Smooth muscle cell of bladder (primary cell): Measurements from ENCODE around the gene TTLL13. TPM values are rescaled to one million over a fixed set of nuclear protein-coding genes. Genes with fewer than 3 reads are reported as not detected.

Source experiments
- total RNA-seq: library from RNA; depleted of rRNA; stranded (reverse); fragments of >200 nt; gene quantifications from 2 replicates; pipeline ENCODE4 v1.2.3, GENCODE V29; 2014

TTLL13 gene, protein sequence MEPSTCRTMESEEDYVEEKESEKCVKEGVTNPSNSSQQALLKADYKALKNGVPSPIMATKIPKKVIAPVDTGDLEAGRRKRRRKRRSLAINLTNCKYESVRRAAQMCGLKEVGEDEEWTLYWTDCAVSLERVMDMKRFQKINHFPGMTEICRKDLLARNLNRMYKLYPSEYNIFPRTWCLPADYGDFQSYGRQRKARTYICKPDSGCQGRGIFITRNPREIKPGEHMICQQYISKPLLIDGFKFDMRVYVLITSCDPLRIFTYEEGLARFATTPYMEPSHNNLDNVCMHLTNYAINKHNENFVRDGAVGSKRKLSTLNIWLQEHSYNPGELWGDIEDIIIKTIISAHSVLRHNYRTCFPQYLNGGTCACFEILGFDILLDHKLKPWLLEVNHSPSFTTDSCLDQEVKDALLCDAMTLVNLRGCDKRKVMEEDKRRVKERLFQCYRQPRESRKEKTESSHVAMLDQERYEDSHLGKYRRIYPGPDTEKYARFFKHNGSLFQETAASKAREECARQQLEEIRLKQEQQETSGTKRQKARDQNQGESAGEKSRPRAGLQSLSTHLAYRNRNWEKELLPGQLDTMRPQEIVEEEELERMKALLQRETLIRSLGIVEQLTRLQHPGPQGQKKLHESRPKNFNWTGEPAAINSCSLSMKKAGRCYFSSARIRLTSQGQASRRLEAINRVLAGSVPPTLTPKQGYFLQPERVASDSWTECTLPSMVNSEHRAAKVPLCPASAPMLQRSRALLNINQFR
- total RNA-seq, result 0.09 and 0.14 TPM in 2 replicates

GRCh38 chr15:90249203-90249863, at the start of gene TTLL13:
Gene TTLL13 (plus strand): TSS chr15:90249556. CDS start chr15:90250631, 1,075 bp downstream.

GRCh38 chr15:90201130-90201943, 48.0 kb upstream of the TTLL13 start, which contains the start of gene SEMA4B:
Gene SEMA4B (plus strand): TSS chr15:90201330. CDS start chr15:90201579, 249 bp downstream.

GRCh38 chr15:90233387-90234095, 15.8 kb upstream of the TTLL13 start, which contains the start of gene CIB1:
Gene CIB1 (minus strand): TSS chr15:90233941. CDS start chr15:90233885, 56 bp downstream.

GRCh38 chr15:90234096-90234988, 15.0 kb upstream of the TTLL13 start, which contains the start of gene GDPGP1:
Gene GDPGP1 (plus strand): TSS chr15:90234209. CDS start chr15:90240909, 6,700 bp downstream.

GRCh38 chr15:90265271-90266060, 16.1 kb downstream of the TTLL13 start, which contains the start of gene NGRN:
Gene NGRN (plus strand): TSS chr15:90265672. CDS start chr15:90265713, 41 bp downstream.

Other genes starting within 250 kb of the TTLL13 start
- 5.7 and 6.2 TPM in 2 replicates for gene ZNF710, start 248.2 kb upstream of the TTLL13 start, total RNA-seq
- 71.6 and 75.5 TPM in 2 replicates for gene IDH2, start 147.1 kb upstream of the TTLL13 start, total RNA-seq
- 28.3 and 29.1 TPM in 2 replicates for gene SEMA4B, start 48.2 kb upstream of the TTLL13 start, total RNA-seq
- gene CIB1, start 15.6 kb upstream of the TTLL13 start, total RNA-seq, result 41.2 and 46.6 TPM in 2 replicates
- 7.2 and 8.5 TPM in 2 replicates for gene GDPGP1, start 15.3 kb upstream of the TTLL13 start, total RNA-seq
- 67.6 and 87.6 TPM in 2 replicates for gene NGRN, start 16.1 kb downstream of the TTLL13 start, total RNA-seq
- gene ZNF774, start 102.7 kb downstream of the TTLL13 start, total RNA-seq, result 0.57 and 1.1 TPM in 2 replicates
- gene IQGAP1, start 138.7 kb downstream of the TTLL13 start, total RNA-seq, result 149 and 183 TPM in 2 replicates